HepG2 (cell line): Measurements from ENCODE around the gene VPS13D. TPM values are rescaled to one million over a fixed set of nuclear protein-coding genes. Genes with fewer than 3 reads are reported as not detected.

Source experiments
- HDAC2 ChIP-seq: sonication (generic); formaldehyde crosslinking; IDR thresholded peaks from 2 replicates; pipeline ENCODE4 v1.4.0; 2020; ENCODE audit warnings: missing genetic modification reagents
- HNF4A ChIP-seq: sonication (generic); formaldehyde crosslinking; IDR thresholded peaks from 2 replicates; pipeline ENCODE4 v1.4.0; 2020; ENCODE audit warnings: missing genetic modification reagents
- NFIC ChIP-seq: IDR thresholded peaks from 2 replicates; pipeline ENCODE4 v1.6.1; 2012; ENCODE audit warnings: mild to moderate bottlenecking, low read length, inconsistent platforms
- PCBP1 ChIP-seq: fragments of 200-400 bp; formaldehyde crosslinking; IDR thresholded peaks from 2 replicates; pipeline ENCODE4 v1.6.1; 2017; ENCODE audit warnings: mild to moderate bottlenecking, low read depth, low read length, borderline replicate concordance
- ZNF564 ChIP-seq: sonication (generic); formaldehyde crosslinking; IDR thresholded peaks from 2 replicates; pipeline ENCODE4 v1.8.1; 2023; ENCODE audit warnings: mild to moderate bottlenecking, missing genetic modification reagents
- polyA plus RNA-seq, 8 experiments: library from polyadenylated mRNA; depleted of rRNA in 3 of 8; stranded (reverse) in 7 of 8; unstranded in 1 of 8; fragments of >200 nt; fragmentation: Illumina TruSeq in 4 of 8; extraction: Trizol in 4 of 8; gene quantifications; 2 replicates each; pipeline versions ENCODE4 v1.2.1 to v1.2.3, GENCODE V29; 2011 to 2016; ENCODE audit warnings: low read depth in 4 of 8, missing spikeins in 1 of 8, mixed read lengths in 1 of 8; ENCODE audit not compliant: insufficient read depth in 1 of 8
- total RNA-seq, 5 experiments: library from RNA; depleted of rRNA; stranded (reverse); fragments of >200 nt; fragmentation: Illumina TruSeq; extraction: Trizol; gene quantifications; 2 replicates each; pipeline ENCODE4 v1.2.3, GENCODE V29; 2016; ENCODE audit warnings: low read depth in 1 of 5
- TF ChIP-seq, protein P1 (sequence below): sonication (generic); formaldehyde crosslinking; IDR thresholded peaks from 2 replicates; pipeline ENCODE4 v1.8.0; 2022; ENCODE audit warnings: mild to moderate bottlenecking, missing genetic modification reagents, moderate library complexity
- TF ChIP-seq, protein P2 (sequence below): sonication (generic); formaldehyde crosslinking; IDR thresholded peaks from 2 replicates; pipeline ENCODE4 v1.9.0; 2021; ENCODE audit warnings: mild to moderate bottlenecking, missing genetic modification reagents

The VPS13D gene
- total and polyA plus RNA-seq, 2 of the 13 experiments (the other 11 are each of a cell fraction or from before 2014, with no cell fraction given): 8.6 to 13.9 TPM

DNA sequence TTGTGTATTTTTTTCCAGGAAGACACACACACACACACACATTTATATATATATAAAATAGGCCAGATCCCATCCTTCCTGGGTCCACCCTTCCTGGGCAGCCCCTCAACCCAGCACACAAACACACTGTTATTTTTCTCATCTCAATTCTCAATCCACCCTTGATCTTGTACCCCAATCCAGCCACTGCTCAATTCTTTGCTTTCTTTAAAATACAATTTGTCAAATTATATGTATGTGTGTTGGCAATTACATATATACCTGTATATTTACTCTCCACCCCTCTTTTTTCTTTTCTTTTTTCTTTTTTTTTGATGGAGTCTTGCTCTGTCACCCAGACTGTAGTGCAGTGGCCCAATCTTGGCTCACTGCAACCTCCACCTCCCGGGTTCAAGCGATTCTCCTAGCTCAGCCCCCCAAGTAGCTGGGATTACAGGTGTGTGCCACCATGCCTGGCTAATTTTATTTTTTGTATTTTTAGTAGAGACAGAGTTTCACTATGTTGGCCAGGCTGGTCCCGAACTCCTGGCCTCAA lies 299.9 kb downstream of the VPS13D start (continued):
- TF ChIP-seq, protein P1, sequence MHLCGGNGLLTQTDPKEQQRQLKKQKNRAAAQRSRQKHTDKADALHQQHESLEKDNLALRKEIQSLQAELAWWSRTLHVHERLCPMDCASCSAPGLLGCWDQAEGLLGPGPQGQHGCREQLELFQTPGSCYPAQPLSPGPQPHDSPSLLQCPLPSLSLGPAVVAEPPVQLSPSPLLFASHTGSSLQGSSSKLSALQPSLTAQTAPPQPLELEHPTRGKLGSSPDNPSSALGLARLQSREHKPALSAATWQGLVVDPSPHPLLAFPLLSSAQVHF: 0 out of 2 replicates have a peak, but pooled peaks have one; percentile 23
- TF ChIP-seq HNF4A (CRISPR knock-in tag) (no peak), PCBP1 (no peak), NFIC (no peak), HDAC2 (0 out of 2 replicates have a peak, but pooled peaks have one; percentile 5), ZNF564 (no peak)
- TF ChIP-seq, protein P2, sequence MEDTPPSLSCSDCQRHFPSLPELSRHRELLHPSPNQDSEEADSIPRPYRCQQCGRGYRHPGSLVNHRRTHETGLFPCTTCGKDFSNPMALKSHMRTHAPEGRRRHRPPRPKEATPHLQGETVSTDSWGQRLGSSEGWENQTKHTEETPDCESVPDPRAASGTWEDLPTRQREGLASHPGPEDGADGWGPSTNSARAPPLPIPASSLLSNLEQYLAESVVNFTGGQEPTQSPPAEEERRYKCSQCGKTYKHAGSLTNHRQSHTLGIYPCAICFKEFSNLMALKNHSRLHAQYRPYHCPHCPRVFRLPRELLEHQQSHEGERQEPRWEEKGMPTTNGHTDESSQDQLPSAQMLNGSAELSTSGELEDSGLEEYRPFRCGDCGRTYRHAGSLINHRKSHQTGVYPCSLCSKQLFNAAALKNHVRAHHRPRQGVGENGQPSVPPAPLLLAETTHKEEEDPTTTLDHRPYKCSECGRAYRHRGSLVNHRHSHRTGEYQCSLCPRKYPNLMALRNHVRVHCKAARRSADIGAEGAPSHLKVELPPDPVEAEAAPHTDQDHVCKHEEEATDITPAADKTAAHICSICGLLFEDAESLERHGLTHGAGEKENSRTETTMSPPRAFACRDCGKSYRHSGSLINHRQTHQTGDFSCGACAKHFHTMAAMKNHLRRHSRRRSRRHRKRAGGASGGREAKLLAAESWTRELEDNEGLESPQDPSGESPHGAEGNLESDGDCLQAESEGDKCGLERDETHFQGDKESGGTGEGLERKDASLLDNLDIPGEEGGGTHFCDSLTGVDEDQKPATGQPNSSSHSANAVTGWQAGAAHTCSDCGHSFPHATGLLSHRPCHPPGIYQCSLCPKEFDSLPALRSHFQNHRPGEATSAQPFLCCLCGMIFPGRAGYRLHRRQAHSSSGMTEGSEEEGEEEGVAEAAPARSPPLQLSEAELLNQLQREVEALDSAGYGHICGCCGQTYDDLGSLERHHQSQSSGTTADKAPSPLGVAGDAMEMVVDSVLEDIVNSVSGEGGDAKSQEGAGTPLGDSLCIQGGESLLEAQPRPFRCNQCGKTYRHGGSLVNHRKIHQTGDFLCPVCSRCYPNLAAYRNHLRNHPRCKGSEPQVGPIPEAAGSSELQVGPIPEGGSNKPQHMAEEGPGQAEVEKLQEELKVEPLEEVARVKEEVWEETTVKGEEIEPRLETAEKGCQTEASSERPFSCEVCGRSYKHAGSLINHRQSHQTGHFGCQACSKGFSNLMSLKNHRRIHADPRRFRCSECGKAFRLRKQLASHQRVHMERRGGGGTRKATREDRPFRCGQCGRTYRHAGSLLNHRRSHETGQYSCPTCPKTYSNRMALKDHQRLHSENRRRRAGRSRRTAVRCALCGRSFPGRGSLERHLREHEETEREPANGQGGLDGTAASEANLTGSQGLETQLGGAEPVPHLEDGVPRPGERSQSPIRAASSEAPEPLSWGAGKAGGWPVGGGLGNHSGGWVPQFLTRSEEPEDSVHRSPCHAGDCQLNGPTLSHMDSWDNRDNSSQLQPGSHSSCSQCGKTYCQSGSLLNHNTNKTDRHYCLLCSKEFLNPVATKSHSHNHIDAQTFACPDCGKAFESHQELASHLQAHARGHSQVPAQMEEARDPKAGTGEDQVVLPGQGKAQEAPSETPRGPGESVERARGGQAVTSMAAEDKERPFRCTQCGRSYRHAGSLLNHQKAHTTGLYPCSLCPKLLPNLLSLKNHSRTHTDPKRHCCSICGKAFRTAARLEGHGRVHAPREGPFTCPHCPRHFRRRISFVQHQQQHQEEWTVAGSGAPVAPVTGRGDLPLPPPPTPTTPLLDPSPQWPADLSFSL (CRISPR knock-in tag): no peak; the same call in none of the 2 replicates
